NT2/D1 (cell line): ENCODE measurements around the gene DOP1B.

Experiments
- SUZ12 ChIP-seq: IDR thresholded peaks from 2 replicates; pipeline ENCODE4 v1.6.1; 2011; ENCODE audit not compliant: insufficient read length, insufficient read depth; ENCODE audit errors: extremely low read depth
- YY1 ChIP-seq: IDR thresholded peaks from 2 replicates; pipeline ENCODE4 v1.6.1; 2011; ENCODE audit not compliant: insufficient read length, insufficient read depth

- TF ChIP-seq SUZ12 (no peak), YY1 (no peak)
Observed at GRCh38 chr21:36111238-36111637, 45.4 kb upstream of the DOP1B start.
